Hepatocyte (in vitro differentiated cells): Measurements from ENCODE around the gene TMEM9B.

Source experiments
- EZH2 ChIP-seq: fragments of 200-600 bp; sonication (generic); IDR thresholded peaks from 2 replicates; pipeline ENCODE4 v1.6.1; 2016; ENCODE audit warnings: antibody characterized with exemption, mild to moderate bottlenecking, borderline replicate concordance
- EZH2phosphoT487 ChIP-seq: fragments of 200-600 bp; sonication (generic); IDR thresholded peaks from one replicate; pipeline ENCODE4 v1.6.1; 2018; ENCODE audit warnings: antibody characterized with exemption, mild to moderate bottlenecking, low read depth, moderate library complexity; ENCODE audit not compliant: unreplicated experiment, severe bottlenecking
- TF ChIP-seq, protein P1 (sequence below): fragments of 200-600 bp; sonication (generic); IDR thresholded peaks from 2 replicates; pipeline ENCODE4 v1.5.1; 2016; ENCODE audit warnings: antibody characterized with exemption, mild to moderate bottlenecking; ENCODE audit not compliant: poor library complexity

DNA sequence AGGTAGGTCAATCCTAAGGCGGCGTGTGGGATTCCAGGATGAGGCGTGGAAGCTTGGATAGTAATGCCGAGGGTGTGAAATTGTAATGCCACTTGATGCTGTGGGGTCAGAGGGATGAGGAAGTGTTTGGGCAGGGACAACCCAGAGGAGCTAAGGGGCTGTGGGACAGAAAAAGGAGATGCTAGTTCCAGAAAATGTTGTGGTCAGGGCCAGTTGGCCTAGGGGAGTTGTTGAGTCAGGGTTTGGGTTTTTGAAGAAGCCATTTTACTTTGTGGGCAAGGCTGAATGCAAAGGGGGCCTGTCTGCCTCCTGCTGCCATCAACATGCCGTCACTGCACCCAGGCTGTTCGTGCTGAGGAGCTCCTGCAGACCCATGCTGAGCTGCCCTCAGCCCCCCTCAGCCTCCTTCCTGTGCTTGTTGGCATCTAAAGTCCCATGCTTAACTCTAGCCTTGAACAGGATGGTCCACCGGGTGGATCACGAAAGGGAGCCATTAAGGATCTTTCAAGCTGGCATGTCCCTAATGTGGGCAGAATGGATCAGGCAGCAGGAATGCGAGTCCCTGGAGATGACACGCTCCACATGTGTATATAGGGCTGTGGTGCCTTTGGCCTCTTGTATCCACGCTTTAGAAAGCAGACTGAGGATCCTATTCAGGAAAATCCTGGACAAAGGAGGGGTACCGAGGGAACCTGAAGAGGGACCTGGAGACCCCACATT lies 33.6 kb downstream of the TMEM9B start:
- no peak for TF ChIP-seq EZH2phosphoT487
- TF ChIP-seq, protein P1, sequence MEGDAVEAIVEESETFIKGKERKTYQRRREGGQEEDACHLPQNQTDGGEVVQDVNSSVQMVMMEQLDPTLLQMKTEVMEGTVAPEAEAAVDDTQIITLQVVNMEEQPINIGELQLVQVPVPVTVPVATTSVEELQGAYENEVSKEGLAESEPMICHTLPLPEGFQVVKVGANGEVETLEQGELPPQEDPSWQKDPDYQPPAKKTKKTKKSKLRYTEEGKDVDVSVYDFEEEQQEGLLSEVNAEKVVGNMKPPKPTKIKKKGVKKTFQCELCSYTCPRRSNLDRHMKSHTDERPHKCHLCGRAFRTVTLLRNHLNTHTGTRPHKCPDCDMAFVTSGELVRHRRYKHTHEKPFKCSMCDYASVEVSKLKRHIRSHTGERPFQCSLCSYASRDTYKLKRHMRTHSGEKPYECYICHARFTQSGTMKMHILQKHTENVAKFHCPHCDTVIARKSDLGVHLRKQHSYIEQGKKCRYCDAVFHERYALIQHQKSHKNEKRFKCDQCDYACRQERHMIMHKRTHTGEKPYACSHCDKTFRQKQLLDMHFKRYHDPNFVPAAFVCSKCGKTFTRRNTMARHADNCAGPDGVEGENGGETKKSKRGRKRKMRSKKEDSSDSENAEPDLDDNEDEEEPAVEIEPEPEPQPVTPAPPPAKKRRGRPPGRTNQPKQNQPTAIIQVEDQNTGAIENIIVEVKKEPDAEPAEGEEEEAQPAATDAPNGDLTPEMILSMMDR: no peak
- no peak for TF ChIP-seq EZH2
